ENCODE measurements around the gene PC. TPM values are rescaled to one million over a fixed set of nuclear protein-coding genes. Genes with fewer than 3 reads are reported as not detected.

Gene PC
- polyA plus RNA-seq, 1 donor (not counting 4 experiments of a cell fraction or from before 2014, with no cell fraction given) = 13.3 TPM

GRCh38 chr11:66866007-66866406, 92.2 kb downstream of the PC start:
- peaks cover 6% of the 10 kb centered on the region for H4K20me1 ChIP-seq (ENCODE audit: control insufficient read depth, extremely low read depth, insufficient read depth, low read length)
- FAIRE-seq (no peak), DNase-seq (ENCODE audit: low read depth, low spot score) (no peak)
- no peaks in the 10 kb centered on the region for H3K9me1 ChIP-seq (ENCODE audit: control insufficient read depth, extremely low read depth, insufficient read depth, low read length)
- dilution Hi-C loops (cut with MboI; ENCODE audit: extremely low pct_ligation_motif_present, low sequenced_read_pairs) = no loop called here
- H2AFZ ChIP-seq (ENCODE audit: control insufficient read depth, low read length) = no peak overlapping the region
- peaks cover 18% of the 10 kb centered on the region for H3K4me1 ChIP-seq (ENCODE audit: control insufficient read depth, extremely low read depth, insufficient read depth, low read length)
- H3K27me3 ChIP-seq (ENCODE audit: control insufficient read depth, extremely low read depth, insufficient read depth, low read length) = no peaks in the 10 kb centered on the region
- H3K36me3 ChIP-seq (ENCODE audit: control insufficient read depth in 2 of 2, extremely low read depth in 1 of 2, insufficient read depth in 2 of 2, low read length in 2 of 2) = peaks cover 27 to 29% of the 10 kb centered on the region in 2 experiments
- H3K4me2 ChIP-seq (ENCODE audit: control insufficient read depth, extremely low read depth, insufficient read depth, low read depth, low read length) = no peak overlapping the region
- H3K9me3 ChIP-seq (ENCODE audit: control insufficient read depth, low read depth, low read length) = no peaks in the 10 kb centered on the region
- no peak overlapping the region for H3K27ac ChIP-seq (ENCODE audit: control insufficient read depth, insufficient read depth, low read length)
- TF ChIP-seq CTCF (optimal IDR thresholded peaks at IDR 0.05 in 1 of 3, IDR thresholded peaks at IDR 0.05 in 1 of 3, conservative IDR thresholded peaks at IDR 0.05 in 1 of 3; ENCODE audit: extremely low read depth in 1 of 3, insufficient read depth in 2 of 3, low read length in 3 of 3) = no peak
- no peak for TF ChIP-seq EZH2 (IDR thresholded peaks at IDR 0.05; ENCODE audit: low read length)
- H3K9ac ChIP-seq (ENCODE audit: control insufficient read depth, extremely low read depth, insufficient read depth, low read length) = no peak overlapping the region
- H3K4me3 ChIP-seq (ENCODE audit: control insufficient read depth in 2 of 3, extremely low read depth in 1 of 3, insufficient read depth in 2 of 3, low read depth in 1 of 3, low read length in 3 of 3) = no peak overlapping the region
- no peaks in the 10 kb centered on the region for H3K79me2 ChIP-seq (ENCODE audit: control insufficient read depth, insufficient read depth, low read length)

- Histone ChIP-seq H2AFZ (ENCODE audit: control insufficient read depth, low read length) (no peak overlapping the region), H3K27ac (ENCODE audit: control insufficient read depth, insufficient read depth, low read length) (no peak overlapping the region), H3K4me2 (ENCODE audit: control insufficient read depth, extremely low read depth, insufficient read depth, low read depth, low read length) (no peak overlapping the region), H3K4me3 (ENCODE audit: control insufficient read depth in 2 of 3, extremely low read depth in 1 of 3, insufficient read depth in 2 of 3, low read depth in 1 of 3, low read length in 3 of 3) (no peak overlapping the region), H3K36me3 (ENCODE audit: control insufficient read depth in 2 of 2, extremely low read depth in 1 of 2, insufficient read depth in 2 of 2, low read length in 2 of 2) (peaks cover 18 to 27% of the 10 kb centered on the region in 2 experiments), H3K27me3 (ENCODE audit: control insufficient read depth, extremely low read depth, insufficient read depth, low read length) (no peaks in the 10 kb centered on the region), H3K4me1 (ENCODE audit: control insufficient read depth, extremely low read depth, insufficient read depth, low read length) (peaks cover 18% of the 10 kb centered on the region), H3K9ac (ENCODE audit: control insufficient read depth, extremely low read depth, insufficient read depth, low read length) (no peak overlapping the region), H4K20me1 (ENCODE audit: control insufficient read depth, extremely low read depth, insufficient read depth, low read length) (peaks cover 6% of the 10 kb centered on the region), H3K9me3 (ENCODE audit: control insufficient read depth, low read depth, low read length) (no peaks in the 10 kb centered on the region), H3K79me2 (ENCODE audit: control insufficient read depth, insufficient read depth, low read length) (no peaks in the 10 kb centered on the region), H3K9me1 (ENCODE audit: control insufficient read depth, extremely low read depth, insufficient read depth, low read length) (no peaks in the 10 kb centered on the region)
- FAIRE-seq = no peak
- dilution Hi-C loops (cut with MboI; ENCODE audit: extremely low pct_ligation_motif_present, low sequenced_read_pairs) = no loop called here
- TF ChIP-seq CTCF (optimal IDR thresholded peaks at IDR 0.05 in 1 of 3, IDR thresholded peaks at IDR 0.05 in 1 of 3, conservative IDR thresholded peaks at IDR 0.05 in 1 of 3; ENCODE audit: extremely low read depth in 1 of 3, insufficient read depth in 2 of 3, low read length in 3 of 3) = no peak
- no peak for TF ChIP-seq EZH2 (IDR thresholded peaks at IDR 0.05; ENCODE audit: low read length)
- no peak for DNase-seq (ENCODE audit: low read depth, low spot score)
Observed at GRCh38 chr11:66864924-66865697, 93.1 kb downstream of the PC start.
